GM23338 (cell line): Measurements from ENCODE around the gene DHRSX. TPM values are rescaled to one million over a fixed set of nuclear protein-coding genes. Genes with fewer than 3 reads are reported as not detected.

Experiments used
- ATAC-seq: fragments of 200-7000 bp; cut with Tn5 transposase; 3 replicates; pipeline ENCODE4 v1.9.1; 2020
- DNase-seq: peaks from one replicate; pipeline ENCODE4 v3.0.0-alpha.2; 2015; ENCODE audit warnings: low spot score
- H2AFZ ChIP-seq: fragments of 200-600 bp; sonication (generic); 2 replicates; pipeline ENCODE4 v1.8.0; 2016; ENCODE audit warnings: antibody characterized with exemption, mild to moderate bottlenecking, moderate library complexity
- H3F3A ChIP-seq: fragments of 200-600 bp; sonication (generic); replicated peaks from 2 replicates; pipeline ENCODE4 v1.8.0; 2017; ENCODE audit warnings: antibody characterized with exemption, mixed run types, low read depth
- H3K27ac ChIP-seq: fragments of 200-600 bp; sonication (generic); 2 replicates; pipeline ENCODE4 v1.6.1; 2016; ENCODE audit warnings: low read depth
- H3K27me3 ChIP-seq: fragments of 200-600 bp; sonication (generic); 2 replicates; pipeline ENCODE4 v1.8.0; 2016; ENCODE audit warnings: mild to moderate bottlenecking, mixed run types, moderate library complexity; ENCODE audit not compliant: insufficient read depth
- H3K36me3 ChIP-seq: fragments of 200-600 bp; sonication (generic); 2 replicates; pipeline ENCODE4 v1.8.0; 2016; ENCODE audit warnings: mild to moderate bottlenecking; ENCODE audit not compliant: insufficient read depth
- H3K4me1 ChIP-seq: fragments of 200-600 bp; sonication (generic); 2 replicates; pipeline ENCODE4 v1.8.0; 2016; ENCODE audit warnings: mild to moderate bottlenecking, moderate library complexity; ENCODE audit not compliant: insufficient read depth
- H3K4me2 ChIP-seq: fragments of 200-600 bp; sonication (generic); 2 replicates; pipeline ENCODE4 v1.7.1; 2017; ENCODE audit warnings: mixed run types
- H3K4me3 ChIP-seq: fragments of 200-600 bp; sonication (generic); 2 replicates; pipeline ENCODE4 v1.6.1; 2016; ENCODE audit warnings: mixed run types
- H3K79me2 ChIP-seq: fragments of 200-600 bp; sonication (generic); replicated peaks from 2 replicates; pipeline ENCODE4 v1.8.0; 2017; ENCODE audit warnings: mild to moderate bottlenecking; ENCODE audit not compliant: insufficient read depth
- H3K9me2 ChIP-seq: fragments of 200-600 bp; sonication (generic); 2 replicates; pipeline ENCODE4 v1.8.0; 2017; ENCODE audit not compliant: insufficient read depth
- H4K20me1 ChIP-seq: fragments of 200-600 bp; sonication (generic); replicated peaks from 2 replicates; pipeline ENCODE4 v1.8.0; 2017; ENCODE audit warnings: mild to moderate bottlenecking; ENCODE audit not compliant: insufficient read depth
- H3K27ac Mint-ChIP-seq: 2 replicates; pipeline ENCODE4 v1.8.0; 2020; ENCODE audit warnings: inconsistent platforms, mild to moderate bottlenecking, moderate library complexity, mixed read lengths
- H3K27me3 Mint-ChIP-seq: 3 replicates; pipeline ENCODE4 v1.8.0; 2022; ENCODE audit warnings: low read depth, mild to moderate bottlenecking, moderate library complexity, mixed read lengths, inconsistent platforms; ENCODE audit not compliant: insufficient read depth, poor library complexity
- H3K36me3 Mint-ChIP-seq: 3 replicates; pipeline ENCODE4 v1.8.0; 2021; ENCODE audit warnings: low read depth, mild to moderate bottlenecking, inconsistent platforms, moderate library complexity, mixed read lengths
- H3K4me1 Mint-ChIP-seq: 3 replicates; pipeline ENCODE4 v1.8.0; 2020; ENCODE audit warnings: mild to moderate bottlenecking, inconsistent platforms, mixed read lengths
- H3K4me3 Mint-ChIP-seq: 3 replicates; pipeline ENCODE4 v1.8.0; 2021; ENCODE audit warnings: moderate library complexity, mild to moderate bottlenecking, inconsistent platforms, mixed read lengths
- H3K9me3 Mint-ChIP-seq: 3 replicates; pipeline ENCODE4 v1.8.0; 2020; ENCODE audit warnings: moderate library complexity, mild to moderate bottlenecking, inconsistent platforms, mixed read lengths
- CREB1 ChIP-seq: fragments of 250-450 bp; sonication (Bioruptor Pico); IDR thresholded peaks from 2 replicates; pipeline ENCODE4 v1.5.0; 2020; ENCODE audit warnings: low read depth, mild to moderate bottlenecking, moderate library complexity
- EZH2 ChIP-seq: fragments of 200-600 bp; sonication (generic); IDR thresholded peaks from one replicate; pipeline ENCODE4 v1.8.0; 2017; ENCODE audit warnings: antibody characterized with exemption, mild to moderate bottlenecking, low read depth; ENCODE audit not compliant: unreplicated experiment
- EZH2phosphoT487 ChIP-seq: fragments of 200-600 bp; sonication (generic); IDR thresholded peaks from one replicate; pipeline ENCODE4 v1.8.1; 2018; ENCODE audit warnings: antibody characterized with exemption; ENCODE audit not compliant: unreplicated experiment
- JUNB ChIP-seq: IDR thresholded peaks from one replicate; pipeline ENCODE4 v1.6.1; 2016; ENCODE audit warnings: antibody characterized with exemption; ENCODE audit not compliant: unreplicated experiment
- NANOG ChIP-seq: IDR thresholded peaks from 2 replicates; pipeline ENCODE4 v1.6.1; 2016; ENCODE audit warnings: antibody characterized with exemption, borderline replicate concordance
- STAT1 ChIP-seq: IDR thresholded peaks from one replicate; pipeline ENCODE4 v1.6.1; 2016; ENCODE audit warnings: antibody characterized with exemption; ENCODE audit not compliant: unreplicated experiment
- ZNF114 ChIP-seq: fragments of 250-450 bp; sonication (Bioruptor Pico); IDR thresholded peaks from 2 replicates; pipeline ENCODE4 v1.5.0; 2020; ENCODE audit warnings: mild to moderate bottlenecking, moderate library complexity
- polyA plus RNA-seq: library from polyadenylated mRNA; unstranded; fragments of >200 nt; fragmentation: Nextera tagmentation; extraction: Ambion mirVana; gene quantifications from 2 replicates; pipeline ENCODE4 v1.2.1, GENCODE V29; 2016
- total RNA-seq: library from RNA; depleted of rRNA; stranded (reverse); fragments of >200 nt; shearing (Covaris generic); gene quantifications from 2 replicates; pipeline ENCODE4 v1.2.3, GENCODE V29; 2014
- TF ChIP-seq, protein P1 (sequence below): fragments of 250-450 bp; sonication (Bioruptor Pico); IDR thresholded peaks from 2 replicates; pipeline ENCODE4 v1.5.0; 2020; ENCODE audit warnings: mild to moderate bottlenecking, moderate library complexity
- TF ChIP-seq, protein P2 (sequence below): IDR thresholded peaks from 2 replicates; pipeline ENCODE4 v1.6.1; 2016; ENCODE audit warnings: antibody characterized with exemption
- TF ChIP-seq, protein P3 (sequence below), 2 experiments: fragments of 200-600 bp in 1 of 2; sonication (generic) in 1 of 2; conservative IDR thresholded peaks; 2 replicates each; pipeline versions ENCODE4 v1.5.1 to v1.6.1; 2016 to 2017; ENCODE audit warnings: antibody characterized with exemption in 2 of 2, low read depth in 2 of 2, mild to moderate bottlenecking in 2 of 2, moderate library complexity in 1 of 2
- TF ChIP-seq, protein P4 (sequence below): IDR thresholded peaks from one replicate; pipeline ENCODE4 v1.6.1; 2018; ENCODE audit warnings: antibody characterized with exemption; ENCODE audit not compliant: unreplicated experiment

Gene DHRSX
- total and polyA plus RNA-seq, 2 experiments from 2014 or later = 33.9 to 43.0 TPM

DNA sequence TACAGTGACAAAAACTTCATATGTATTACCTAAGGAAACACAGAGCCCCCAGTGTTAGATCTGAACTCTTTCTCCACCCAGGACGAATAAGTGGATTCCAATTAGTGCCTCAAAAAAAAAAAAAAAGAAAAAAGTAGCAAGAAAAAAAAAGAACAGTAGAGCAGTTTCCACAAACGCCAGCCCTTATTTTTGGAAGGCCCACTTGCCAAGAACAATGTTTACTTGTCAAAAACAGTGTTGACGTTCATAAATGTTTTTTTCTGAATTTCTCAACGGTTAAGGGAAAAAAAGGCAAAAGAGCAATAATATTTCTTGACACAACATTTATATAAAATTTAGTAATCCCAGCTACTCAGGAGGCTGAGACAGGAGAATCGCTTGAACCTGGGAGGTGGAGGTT lies 38.7 kb downstream of the DHRSX start (continued):
- TF ChIP-seq, protein P1, sequence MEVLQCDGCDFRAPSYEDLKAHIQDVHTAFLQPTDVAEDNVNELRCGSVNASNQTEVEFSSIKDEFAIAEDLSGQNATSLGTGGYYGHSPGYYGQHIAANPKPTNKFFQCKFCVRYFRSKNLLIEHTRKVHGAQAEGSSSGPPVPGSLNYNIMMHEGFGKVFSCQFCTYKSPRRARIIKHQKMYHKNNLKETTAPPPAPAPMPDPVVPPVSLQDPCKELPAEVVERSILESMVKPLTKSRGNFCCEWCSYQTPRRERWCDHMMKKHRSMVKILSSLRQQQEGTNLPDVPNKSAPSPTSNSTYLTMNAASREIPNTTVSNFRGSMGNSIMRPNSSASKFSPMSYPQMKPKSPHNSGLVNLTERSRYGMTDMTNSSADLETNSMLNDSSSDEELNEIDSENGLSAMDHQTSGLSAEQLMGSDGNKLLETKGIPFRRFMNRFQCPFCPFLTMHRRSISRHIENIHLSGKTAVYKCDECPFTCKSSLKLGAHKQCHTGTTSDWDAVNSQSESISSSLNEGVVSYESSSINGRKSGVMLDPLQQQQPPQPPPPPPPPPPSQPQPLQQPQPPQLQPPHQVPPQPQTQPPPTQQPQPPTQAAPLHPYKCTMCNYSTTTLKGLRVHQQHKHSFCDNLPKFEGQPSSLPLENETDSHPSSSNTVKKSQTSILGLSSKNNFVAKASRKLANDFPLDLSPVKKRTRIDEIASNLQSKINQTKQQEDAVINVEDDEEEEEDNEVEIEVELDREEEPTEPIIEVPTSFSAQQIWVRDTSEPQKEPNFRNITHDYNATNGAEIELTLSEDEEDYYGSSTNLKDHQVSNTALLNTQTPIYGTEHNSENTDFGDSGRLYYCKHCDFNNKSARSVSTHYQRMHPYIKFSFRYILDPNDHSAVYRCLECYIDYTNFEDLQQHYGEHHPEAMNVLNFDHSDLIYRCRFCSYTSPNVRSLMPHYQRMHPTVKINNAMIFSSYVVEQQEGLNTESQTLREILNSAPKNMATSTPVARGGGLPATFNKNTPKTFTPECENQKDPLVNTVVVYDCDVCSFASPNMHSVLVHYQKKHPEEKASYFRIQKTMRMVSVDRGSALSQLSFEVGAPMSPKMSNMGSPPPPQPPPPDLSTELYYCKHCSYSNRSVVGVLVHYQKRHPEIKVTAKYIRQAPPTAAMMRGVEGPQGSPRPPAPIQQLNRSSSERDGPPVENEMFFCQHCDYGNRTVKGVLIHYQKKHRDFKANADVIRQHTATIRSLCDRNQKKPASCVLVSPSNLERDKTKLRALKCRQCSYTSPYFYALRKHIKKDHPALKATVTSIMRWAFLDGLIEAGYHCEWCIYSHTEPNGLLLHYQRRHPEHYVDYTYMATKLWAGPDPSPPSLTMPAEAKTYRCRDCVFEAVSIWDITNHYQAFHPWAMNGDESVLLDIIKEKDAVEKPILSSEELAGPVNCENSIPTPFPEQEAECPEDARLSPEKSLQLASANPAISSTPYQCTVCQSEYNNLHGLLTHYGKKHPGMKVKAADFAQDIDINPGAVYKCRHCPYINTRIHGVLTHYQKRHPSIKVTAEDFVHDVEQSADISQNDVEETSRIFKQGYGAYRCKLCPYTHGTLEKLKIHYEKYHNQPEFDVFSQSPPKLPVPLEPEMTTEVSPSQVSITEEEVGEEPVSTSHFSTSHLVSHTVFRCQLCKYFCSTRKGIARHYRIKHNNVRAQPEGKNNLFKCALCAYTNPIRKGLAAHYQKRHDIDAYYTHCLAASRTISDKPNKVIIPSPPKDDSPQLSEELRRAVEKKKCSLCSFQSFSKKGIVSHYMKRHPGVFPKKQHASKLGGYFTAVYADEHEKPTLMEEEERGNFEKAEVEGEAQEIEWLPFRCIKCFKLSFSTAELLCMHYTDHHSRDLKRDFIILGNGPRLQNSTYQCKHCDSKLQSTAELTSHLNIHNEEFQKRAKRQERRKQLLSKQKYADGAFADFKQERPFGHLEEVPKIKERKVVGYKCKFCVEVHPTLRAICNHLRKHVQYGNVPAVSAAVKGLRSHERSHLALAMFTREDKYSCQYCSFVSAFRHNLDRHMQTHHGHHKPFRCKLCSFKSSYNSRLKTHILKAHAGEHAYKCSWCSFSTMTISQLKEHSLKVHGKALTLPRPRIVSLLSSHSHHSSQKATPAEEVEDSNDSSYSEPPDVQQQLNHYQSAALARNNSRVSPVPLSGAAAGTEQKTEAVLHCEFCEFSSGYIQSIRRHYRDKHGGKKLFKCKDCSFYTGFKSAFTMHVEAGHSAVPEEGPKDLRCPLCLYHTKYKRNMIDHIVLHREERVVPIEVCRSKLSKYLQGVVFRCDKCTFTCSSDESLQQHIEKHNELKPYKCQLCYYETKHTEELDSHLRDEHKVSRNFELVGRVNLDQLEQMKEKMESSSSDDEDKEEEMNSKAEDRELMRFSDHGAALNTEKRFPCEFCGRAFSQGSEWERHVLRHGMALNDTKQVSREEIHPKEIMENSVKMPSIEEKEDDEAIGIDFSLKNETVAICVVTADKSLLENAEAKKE (CRISPR knock-in tag) = no peak
- TF ChIP-seq ZNF114 (CRISPR knock-in tag) (no peak), JUNB (no peak), CREB1 (CRISPR knock-in tag) (no peak), EZH2 (no peak)
- TF ChIP-seq, protein P2, sequence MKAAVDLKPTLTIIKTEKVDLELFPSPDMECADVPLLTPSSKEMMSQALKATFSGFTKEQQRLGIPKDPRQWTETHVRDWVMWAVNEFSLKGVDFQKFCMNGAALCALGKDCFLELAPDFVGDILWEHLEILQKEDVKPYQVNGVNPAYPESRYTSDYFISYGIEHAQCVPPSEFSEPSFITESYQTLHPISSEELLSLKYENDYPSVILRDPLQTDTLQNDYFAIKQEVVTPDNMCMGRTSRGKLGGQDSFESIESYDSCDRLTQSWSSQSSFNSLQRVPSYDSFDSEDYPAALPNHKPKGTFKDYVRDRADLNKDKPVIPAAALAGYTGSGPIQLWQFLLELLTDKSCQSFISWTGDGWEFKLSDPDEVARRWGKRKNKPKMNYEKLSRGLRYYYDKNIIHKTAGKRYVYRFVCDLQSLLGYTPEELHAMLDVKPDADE = no peak

DNA sequence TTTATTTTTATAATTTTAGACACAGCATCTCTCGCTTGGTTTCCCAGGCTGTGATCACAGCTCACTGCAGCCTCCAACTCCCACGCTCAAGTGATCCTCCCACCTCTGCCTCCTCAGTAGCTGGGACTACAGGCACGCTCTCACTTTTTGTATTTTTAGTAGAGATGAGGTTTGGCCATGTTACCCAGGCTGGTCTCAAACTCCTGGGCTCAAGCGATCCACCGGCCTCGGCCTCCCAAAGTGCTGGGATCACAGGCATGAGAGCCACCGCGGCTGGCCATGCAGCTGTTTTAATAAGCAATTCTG lies 39.1 kb downstream of the DHRSX start:
- Histone ChIP-seq H3K4me2 (0 out of 2 replicates have a peak overlapping the region, but pooled peaks have one; percentile 10), H2AFZ (no peak overlapping the region), H3K79me2 (peaks cover 86% of the 10 kb centered on the region), H4K20me1 (no peaks in the 10 kb centered on the region), H3K4me3 (no peak overlapping the region), H3K4me1 (peaks cover 3% of the 10 kb centered on the region; the same call in 1 of the 2 replicates), H3K27me3 (no peaks in the 10 kb centered on the region), H3K36me3 (peaks cover 6% of the 10 kb centered on the region; the same call in 1 of the 2 replicates), H3F3A (0 out of 2 replicates have a peak, but pooled peaks cover 11% of the 10 kb centered on the region), H3K9me2 (no peaks in the 10 kb centered on the region), H3K27ac (peak overlapping the region; percentile 82)
- H3K4me1 Mint-ChIP-seq = peaks cover 24% of the 10 kb centered on the region
- peaks cover 54% of the 10 kb centered on the region for H3K9me3 Mint-ChIP-seq
- H3K27ac Mint-ChIP-seq = peak overlapping the region; percentile 87
- DNase-seq (no peak), ATAC-seq (no peak)
- H3K27me3 Mint-ChIP-seq = peaks cover 20% of the 10 kb centered on the region
- H3K4me3 Mint-ChIP-seq = no peak overlapping the region
- peaks cover 74% of the 10 kb centered on the region for H3K36me3 Mint-ChIP-seq
- TF ChIP-seq, protein P2 = no peak
- TF ChIP-seq NANOG = no peak
- TF ChIP-seq JUNB = no peak
- TF ChIP-seq ZNF114 (CRISPR knock-in tag) = no peak
- TF ChIP-seq CREB1 (CRISPR knock-in tag) = no peak
- TF ChIP-seq, protein P3, sequence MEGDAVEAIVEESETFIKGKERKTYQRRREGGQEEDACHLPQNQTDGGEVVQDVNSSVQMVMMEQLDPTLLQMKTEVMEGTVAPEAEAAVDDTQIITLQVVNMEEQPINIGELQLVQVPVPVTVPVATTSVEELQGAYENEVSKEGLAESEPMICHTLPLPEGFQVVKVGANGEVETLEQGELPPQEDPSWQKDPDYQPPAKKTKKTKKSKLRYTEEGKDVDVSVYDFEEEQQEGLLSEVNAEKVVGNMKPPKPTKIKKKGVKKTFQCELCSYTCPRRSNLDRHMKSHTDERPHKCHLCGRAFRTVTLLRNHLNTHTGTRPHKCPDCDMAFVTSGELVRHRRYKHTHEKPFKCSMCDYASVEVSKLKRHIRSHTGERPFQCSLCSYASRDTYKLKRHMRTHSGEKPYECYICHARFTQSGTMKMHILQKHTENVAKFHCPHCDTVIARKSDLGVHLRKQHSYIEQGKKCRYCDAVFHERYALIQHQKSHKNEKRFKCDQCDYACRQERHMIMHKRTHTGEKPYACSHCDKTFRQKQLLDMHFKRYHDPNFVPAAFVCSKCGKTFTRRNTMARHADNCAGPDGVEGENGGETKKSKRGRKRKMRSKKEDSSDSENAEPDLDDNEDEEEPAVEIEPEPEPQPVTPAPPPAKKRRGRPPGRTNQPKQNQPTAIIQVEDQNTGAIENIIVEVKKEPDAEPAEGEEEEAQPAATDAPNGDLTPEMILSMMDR (conservative IDR thresholded peaks at IDR 0.05; ENCODE audit: low read depth in 2 of 2) = no peak
- TF ChIP-seq STAT1 = no peak
- TF ChIP-seq EZH2 = no peak
- TF ChIP-seq EZH2phosphoT487 = no peak
- TF ChIP-seq, protein P4, sequence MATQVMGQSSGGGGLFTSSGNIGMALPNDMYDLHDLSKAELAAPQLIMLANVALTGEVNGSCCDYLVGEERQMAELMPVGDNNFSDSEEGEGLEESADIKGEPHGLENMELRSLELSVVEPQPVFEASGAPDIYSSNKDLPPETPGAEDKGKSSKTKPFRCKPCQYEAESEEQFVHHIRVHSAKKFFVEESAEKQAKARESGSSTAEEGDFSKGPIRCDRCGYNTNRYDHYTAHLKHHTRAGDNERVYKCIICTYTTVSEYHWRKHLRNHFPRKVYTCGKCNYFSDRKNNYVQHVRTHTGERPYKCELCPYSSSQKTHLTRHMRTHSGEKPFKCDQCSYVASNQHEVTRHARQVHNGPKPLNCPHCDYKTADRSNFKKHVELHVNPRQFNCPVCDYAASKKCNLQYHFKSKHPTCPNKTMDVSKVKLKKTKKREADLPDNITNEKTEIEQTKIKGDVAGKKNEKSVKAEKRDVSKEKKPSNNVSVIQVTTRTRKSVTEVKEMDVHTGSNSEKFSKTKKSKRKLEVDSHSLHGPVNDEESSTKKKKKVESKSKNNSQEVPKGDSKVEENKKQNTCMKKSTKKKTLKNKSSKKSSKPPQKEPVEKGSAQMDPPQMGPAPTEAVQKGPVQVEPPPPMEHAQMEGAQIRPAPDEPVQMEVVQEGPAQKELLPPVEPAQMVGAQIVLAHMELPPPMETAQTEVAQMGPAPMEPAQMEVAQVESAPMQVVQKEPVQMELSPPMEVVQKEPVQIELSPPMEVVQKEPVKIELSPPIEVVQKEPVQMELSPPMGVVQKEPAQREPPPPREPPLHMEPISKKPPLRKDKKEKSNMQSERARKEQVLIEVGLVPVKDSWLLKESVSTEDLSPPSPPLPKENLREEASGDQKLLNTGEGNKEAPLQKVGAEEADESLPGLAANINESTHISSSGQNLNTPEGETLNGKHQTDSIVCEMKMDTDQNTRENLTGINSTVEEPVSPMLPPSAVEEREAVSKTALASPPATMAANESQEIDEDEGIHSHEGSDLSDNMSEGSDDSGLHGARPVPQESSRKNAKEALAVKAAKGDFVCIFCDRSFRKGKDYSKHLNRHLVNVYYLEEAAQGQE = no peak
